PFSK-1 (cell line): ENCODE measurements around the gene HIP1.

Experiments
- FOXP2 ChIP-seq: optimal IDR thresholded peaks from 2 replicates; pipeline ENCODE3; 2011; ENCODE audit warnings: borderline replicate concordance, control low read depth, inconsistent platforms; ENCODE audit not compliant: insufficient read depth; ENCODE audit errors: extremely low read length, extremely low read depth
- POLR2AphosphoS5 ChIP-seq: IDR thresholded peaks from 2 replicates; pipeline ENCODE4 v1.6.1; 2012; ENCODE audit warnings: low read depth, mild to moderate bottlenecking, control low read depth, low read length, moderate library complexity
- REST ChIP-seq, 2 experiments: IDR thresholded peaks; 2 replicates each; pipeline versions ENCODE4 v1.6.1 to v1.8.0; 2011 to 2012; ENCODE audit warnings: low read depth in 2 of 2, low read length in 2 of 2, control low read depth in 1 of 2, inconsistent platforms in 1 of 2, mild to moderate bottlenecking in 1 of 2, moderate library complexity in 1 of 2; ENCODE audit not compliant: insufficient read depth in 1 of 2
- SIN3A ChIP-seq: IDR thresholded peaks from 2 replicates; pipeline ENCODE4 v1.6.1; 2012; ENCODE audit warnings: mild to moderate bottlenecking, low read length, moderate library complexity, borderline replicate concordance; ENCODE audit not compliant: insufficient read depth
- TAF1 ChIP-seq: IDR thresholded peaks from 2 replicates; pipeline ENCODE4 v1.6.1; 2012; ENCODE audit warnings: low read length, control low read depth, borderline replicate concordance; ENCODE audit not compliant: insufficient read depth

HIP1 gene

GRCh38 chr7:75565132-75565837, 173.5 kb downstream of the HIP1 start:
- TF ChIP-seq FOXP2 (no peak), REST (IDR thresholded peaks at IDR 0.05; ENCODE audit: insufficient read depth in 1 of 2, low read depth in 2 of 2, low read length in 2 of 2) (peak in 1 of 2 experiments; percentile 63; a peak in 1 of 4 replicates)

- TF ChIP-seq SIN3A (no peak), REST (IDR thresholded peaks at IDR 0.05; ENCODE audit: insufficient read depth in 1 of 2, low read depth in 2 of 2, low read length in 2 of 2) (no peak), POLR2AphosphoS5 (no peak), TAF1 (no peak), FOXP2 (no peak)
Observed at GRCh38 chr7:75563171-75563570, 175.6 kb downstream of the HIP1 start.

DNA sequence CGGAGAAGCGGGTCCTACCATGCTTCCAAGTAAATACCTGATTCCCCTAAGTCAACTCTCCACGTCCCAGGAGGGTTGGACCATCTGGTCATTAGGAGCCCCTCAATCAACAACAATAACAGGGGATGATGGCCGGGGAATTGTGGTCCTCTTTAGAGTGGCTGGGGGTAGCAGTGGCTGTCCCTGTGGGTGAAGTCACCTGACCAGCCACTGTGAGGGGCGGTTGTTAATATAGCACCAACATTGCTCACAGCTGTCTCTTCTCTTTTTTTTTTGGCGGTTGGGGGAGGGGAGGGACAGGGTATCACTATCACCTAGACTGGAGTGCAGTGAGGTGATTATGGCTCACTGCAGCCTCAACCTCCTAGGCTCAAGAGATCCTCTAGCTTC, 178.8 kb downstream of the HIP1 start:
- TF ChIP-seq POLR2AphosphoS5 (no peak), TAF1 (no peak), REST (IDR thresholded peaks at IDR 0.05; ENCODE audit: insufficient read depth in 1 of 2, low read depth in 2 of 2, low read length in 2 of 2) (no peak), SIN3A (no peak), FOXP2 (no peak)

GRCh38 chr7:75559355-75559975, 179.3 kb downstream of the HIP1 start:
- no peak for TF ChIP-seq FOXP2
- TF ChIP-seq SIN3A, result no peak
- TF ChIP-seq TAF1, result no peak
- no peak for TF ChIP-seq POLR2AphosphoS5
- TF ChIP-seq REST (IDR thresholded peaks at IDR 0.05; ENCODE audit: insufficient read depth in 1 of 2, low read depth in 2 of 2, low read length in 2 of 2), result no peak

- TF ChIP-seq SIN3A (no peak), POLR2AphosphoS5 (no peak), TAF1 (no peak), FOXP2 (no peak), REST (IDR thresholded peaks at IDR 0.05; ENCODE audit: insufficient read depth in 1 of 2, low read depth in 2 of 2, low read length in 2 of 2) (no peak)
Observed at GRCh38 chr7:75555736-75556135, 183.0 kb downstream of the HIP1 start.
